8988T (cell line): ENCODE results near the gene RNASEL.
"Not testable (repeated sequence)": the region's sequence is repeated elsewhere in the genome, so short reads cannot be mapped to it uniquely, and the experiment has no call there.

Source experiments
- DNase-seq: peaks from one replicate; pipeline ENCODE4 v3.0.0; 2011

Gene RNASEL

GRCh38 chr1:182552527-182552926 lies 36.5 kb downstream of the RNASEL start:
- DNase-seq, result no peak

- DNase-seq, result no peak
Measured at GRCh38 chr1:182549811-182550210, 39.2 kb downstream of the RNASEL start.

DNA sequence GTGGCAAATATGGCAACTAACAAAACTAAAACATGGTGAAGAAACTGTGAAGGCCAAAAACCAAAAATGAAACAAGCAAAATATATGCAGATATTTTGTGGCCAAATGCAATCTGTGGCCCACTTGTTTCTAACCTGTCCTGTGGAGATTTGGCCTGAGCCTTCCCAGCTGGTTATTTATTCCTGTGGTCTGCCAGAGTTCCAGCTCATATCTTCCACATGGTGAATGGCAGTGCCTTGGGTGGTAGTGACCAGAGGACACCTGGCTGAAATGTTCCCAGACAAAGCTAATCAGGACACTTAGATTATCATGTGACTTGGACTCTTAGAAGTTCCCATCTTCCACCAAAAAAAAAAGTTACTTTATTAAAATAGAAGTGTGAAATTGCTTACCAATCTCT lies 39.7 kb downstream of the RNASEL start:
- DNase-seq, result no peak

DNA sequence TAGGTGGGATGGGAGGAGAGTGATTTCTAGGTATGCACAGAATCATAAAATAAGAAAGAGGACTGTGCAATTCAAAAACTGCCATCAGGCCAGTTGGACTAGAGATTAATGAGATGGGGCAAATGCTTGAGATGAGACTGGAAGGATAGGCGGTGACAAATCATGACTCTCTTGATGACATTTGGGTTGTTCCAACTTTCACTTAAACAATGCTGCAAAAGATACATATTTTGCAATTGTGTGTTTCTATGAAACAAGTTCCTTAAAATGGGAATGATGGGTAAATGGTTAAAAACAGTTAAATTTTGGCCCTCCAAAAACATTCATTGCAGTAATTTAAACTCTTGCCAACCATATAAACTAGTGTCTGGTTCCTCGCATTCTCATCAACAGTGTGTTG lies 55.2 kb downstream of the RNASEL start:
- no peak for DNase-seq

DNA sequence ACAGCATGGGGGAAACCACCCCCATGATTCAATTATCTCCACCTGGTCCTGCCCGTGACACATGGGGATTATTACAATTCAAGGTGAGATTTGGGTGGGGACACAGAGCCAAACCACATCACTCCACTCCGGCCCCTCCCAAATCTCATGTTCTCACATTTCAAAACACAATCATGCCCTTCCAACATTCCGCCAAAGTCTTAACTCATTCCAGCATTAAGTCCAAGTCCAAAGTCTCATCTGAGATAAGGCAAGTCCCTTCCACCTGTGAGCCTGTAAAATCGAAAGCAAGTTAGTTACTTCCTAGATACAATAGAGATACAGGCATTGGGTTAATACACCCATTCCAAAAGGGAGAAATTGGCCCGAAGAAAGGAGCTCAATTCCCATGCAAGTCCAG lies 60.9 kb downstream of the RNASEL start:
- not testable (repeated sequence) for DNase-seq

- no peak for DNase-seq
Measured at GRCh38 chr1:182527680-182528079, 61.4 kb downstream of the RNASEL start.

GRCh38 chr1:182525342-182525741 lies 63.7 kb downstream of the RNASEL start:
- no peak for DNase-seq
